GM19351 (cell line): ENCODE data around the gene ACAD10.

Experiments used
- ATAC-seq: cut with Tn5 transposase; IDR thresholded peaks from one replicate; pipeline ENCODE4 v1.9.1; 2021; ENCODE audit warnings: mild to moderate bottlenecking, moderate library complexity; ENCODE audit not compliant: unreplicated experiment

The ACAD10 gene

GRCh38 chr12:111773801-111774551 lies 88.1 kb downstream of the ACAD10 start:
- ATAC-seq, result no peak

DNA sequence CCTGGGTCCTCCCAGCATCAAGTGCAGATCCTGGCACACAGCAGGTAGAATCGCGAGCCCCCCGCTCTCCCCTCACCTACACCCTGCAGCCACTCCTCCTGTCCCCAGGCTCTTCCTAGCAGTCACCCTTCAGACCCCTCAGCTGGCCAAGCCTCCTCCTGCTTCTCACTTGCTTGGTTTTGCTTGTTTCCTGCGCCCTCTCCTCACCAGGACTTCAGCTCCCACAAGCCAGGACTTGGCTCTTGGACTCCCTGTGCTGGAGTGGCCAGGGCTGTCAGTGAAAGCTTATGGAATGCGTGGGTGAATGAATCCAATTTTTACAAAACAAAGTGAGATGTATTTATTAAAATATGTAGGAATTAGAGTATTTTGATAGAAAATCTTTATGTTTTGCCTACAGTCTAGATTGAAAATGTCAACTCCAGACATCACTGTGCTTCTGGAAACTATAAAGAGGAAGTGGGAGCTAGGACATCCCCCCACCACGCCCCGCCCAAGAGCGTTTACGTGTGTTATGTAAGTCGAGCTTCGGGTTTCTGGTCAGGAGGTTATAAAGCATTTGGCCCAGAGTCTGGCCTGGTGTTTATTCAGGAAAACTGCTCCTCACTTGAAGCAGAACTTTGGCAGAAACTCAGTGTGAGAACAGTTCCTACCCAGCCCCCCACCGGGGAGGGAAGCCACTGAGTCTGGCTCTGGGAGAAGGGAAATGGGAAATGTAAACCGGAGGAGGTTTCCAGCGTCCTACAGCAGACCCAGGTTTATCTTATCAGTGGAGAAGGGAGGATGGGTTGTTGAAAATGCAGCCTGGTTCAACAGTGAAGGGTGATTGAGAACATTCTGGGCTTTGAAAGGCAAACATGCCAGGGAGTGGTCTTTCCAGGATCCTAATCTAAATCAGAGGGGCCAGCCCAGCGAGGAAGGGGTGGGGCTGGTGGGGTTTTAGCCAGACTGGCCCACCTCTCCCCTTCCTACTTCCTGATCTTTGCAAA lies 89.6 kb downstream of the ACAD10 start:
- ATAC-seq, result peak; percentile 82

GRCh38 chr12:111776836-111777344 lies 91.0 kb downstream of the ACAD10 start:
- no peak for ATAC-seq

DNA sequence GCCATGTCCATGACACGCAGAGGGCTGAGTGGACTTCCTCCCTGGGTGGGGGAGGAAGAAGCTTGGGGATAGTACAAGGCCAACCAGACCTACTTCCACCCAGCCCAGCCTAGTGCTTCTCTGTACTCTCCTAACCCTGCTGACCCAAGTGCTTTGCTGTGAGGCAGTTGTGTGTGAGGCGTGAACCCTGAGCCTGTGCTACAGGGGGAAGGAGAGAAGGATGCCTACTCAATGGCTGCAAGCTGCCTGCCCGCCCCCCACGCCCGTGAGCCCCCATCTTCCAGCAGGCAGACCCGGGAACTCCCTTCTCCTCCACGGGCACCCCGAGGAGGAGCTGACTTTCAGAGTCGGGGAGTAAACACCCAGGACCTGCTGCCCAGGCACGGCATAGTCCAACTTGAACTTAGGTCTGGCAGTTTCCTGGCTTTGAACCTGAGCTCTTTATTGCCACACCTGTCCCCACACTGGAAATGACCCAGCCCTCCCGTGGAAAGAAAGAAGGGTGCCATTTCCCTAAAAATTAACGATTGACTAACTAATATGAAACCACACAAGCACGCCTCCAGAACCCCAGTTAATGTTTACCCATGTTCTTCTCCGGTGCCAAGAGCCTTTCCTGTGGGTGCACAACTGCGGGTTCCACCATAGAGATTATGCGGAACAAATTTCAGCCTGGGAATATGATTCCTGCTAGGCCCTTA lies 91.6 kb downstream of the ACAD10 start:
- ATAC-seq, result no peak

DNA sequence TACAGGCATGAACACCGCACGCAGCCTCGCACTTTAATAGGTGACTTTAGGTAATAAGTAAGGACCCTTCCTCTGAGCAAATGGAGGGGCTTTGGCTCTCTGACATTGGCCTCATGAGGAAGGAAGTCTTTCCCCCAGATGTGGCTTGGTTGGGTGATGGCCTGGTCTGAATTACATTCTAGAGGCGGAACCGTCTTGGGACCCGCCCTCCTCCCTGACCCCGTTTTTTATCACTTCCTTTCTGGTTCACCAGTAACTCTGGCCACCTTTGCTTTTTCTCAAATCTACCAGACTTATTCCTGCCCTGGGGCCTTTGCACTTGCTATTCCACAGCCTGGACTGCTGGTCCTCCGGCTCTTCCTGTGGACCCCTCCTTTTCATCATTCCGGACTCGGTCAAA lies 94.3 kb downstream of the ACAD10 start:
- ATAC-seq, result no peak

DNA sequence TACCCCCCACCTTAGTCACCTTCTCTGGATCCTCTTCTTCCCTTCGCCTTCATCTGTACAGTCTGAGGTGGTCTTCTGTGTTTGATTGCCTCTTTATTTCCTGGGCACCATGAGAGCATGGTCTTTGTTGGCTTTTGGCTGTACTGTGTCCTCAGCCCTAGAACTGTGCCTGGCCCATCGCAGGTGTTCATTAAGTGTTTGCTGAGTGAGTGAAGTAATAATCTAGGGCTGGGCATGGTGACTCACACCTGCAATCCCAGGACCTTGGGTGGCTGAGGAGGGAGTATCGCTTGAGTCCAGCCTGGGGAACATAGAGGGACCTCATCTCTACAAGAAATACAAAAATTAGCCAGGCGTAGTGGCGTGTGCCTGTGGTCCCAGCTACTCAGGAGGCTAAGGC lies 94.8 kb downstream of the ACAD10 start:
- no peak for ATAC-seq

DNA sequence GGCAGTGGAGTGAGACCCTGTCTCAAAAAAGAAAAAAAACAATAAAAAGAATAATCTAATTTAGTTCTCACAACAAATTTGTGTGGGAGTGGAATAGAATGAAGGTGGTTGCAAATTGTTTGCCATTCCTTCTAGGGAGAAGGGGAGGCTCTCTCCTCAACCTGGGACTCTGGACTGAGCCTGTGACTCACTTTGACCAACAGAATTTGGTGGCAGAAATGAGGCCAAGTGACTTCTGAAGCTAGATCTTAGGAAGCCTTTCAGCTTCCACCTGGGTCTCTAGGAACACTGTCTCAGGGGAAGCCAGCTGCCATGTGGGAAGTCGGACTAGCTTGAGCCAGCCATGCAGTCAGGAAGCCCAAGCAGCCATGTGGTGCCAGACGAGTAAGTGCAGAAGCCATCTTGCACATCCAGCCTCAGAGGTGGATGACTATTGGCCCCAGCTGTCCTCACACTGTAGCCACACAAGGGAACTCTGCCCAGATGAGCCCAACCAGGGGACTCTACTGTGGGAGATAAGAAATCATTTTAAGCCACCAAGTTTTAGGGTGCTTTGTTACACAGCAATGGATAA lies 95.3 kb downstream of the ACAD10 start:
- ATAC-seq, result no peak

DNA sequence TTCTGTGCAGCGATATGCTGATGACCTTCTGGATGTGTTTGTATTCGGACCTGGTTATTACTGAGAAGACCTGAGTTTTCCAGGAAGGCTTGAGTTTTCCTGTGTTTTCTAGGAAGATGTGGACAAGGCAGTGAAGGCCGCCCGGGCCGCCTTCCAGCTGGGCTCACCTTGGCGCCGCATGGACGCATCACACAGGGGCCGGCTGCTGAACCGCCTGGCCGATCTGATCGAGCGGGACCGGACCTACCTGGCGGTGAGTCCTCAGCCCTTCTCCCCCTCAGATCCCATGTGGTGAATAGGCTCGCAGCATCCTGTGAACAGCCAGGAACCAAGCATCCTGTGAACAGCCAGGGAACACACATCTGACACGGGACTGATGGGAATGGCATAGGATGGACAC lies 97.2 kb downstream of the ACAD10 start:
- no peak for ATAC-seq

DNA sequence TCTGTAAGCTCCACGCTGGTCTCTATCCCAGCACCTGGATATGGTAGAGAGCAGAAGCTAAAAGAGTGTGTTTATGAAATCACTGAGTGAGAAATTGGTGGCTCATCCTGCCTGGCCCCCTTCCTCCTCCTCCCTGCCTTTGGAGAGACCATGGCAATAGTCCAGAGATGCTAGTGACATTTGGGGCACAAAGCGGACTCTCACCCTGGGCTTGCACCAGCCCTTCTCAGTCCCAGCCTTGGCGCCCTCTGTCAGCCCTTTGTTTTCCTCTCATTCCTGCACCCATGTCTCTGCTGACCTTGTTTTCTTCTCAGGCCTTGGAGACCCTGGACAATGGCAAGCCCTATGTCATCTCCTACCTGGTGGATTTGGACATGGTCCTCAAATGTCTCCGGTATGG lies 99.1 kb downstream of the ACAD10 start:
- no peak for ATAC-seq

- no peak for ATAC-seq
Observed at GRCh38 chr12:111785651-111786050, 99.8 kb downstream of the ACAD10 start.

DNA sequence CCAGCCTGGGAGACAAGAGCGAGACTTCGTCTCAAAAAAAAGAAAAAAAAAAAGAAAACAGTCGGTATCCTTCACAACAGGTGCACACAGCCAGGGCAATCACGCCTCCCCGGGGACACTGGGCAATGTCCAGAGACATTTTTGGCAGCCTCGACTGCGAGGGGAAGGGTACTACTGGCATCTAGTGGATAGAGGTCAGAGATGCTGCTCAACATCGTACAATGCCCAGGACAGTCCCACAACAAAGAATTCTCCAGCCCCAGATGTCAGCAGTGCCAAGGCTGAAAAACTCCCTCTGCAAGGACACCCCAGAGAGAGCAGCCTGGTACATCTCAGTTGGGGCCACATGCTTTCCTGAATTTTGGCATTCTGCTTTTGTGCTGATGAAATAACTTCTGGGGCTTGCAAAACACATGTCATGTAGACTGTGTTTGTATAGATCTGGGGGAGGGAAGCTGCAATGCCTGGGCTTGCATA lies 102.4 kb downstream of the ACAD10 start:
- no peak for ATAC-seq

- no peak for ATAC-seq
Observed at GRCh38 chr12:111789779-111790178, 103.9 kb downstream of the ACAD10 start.

DNA sequence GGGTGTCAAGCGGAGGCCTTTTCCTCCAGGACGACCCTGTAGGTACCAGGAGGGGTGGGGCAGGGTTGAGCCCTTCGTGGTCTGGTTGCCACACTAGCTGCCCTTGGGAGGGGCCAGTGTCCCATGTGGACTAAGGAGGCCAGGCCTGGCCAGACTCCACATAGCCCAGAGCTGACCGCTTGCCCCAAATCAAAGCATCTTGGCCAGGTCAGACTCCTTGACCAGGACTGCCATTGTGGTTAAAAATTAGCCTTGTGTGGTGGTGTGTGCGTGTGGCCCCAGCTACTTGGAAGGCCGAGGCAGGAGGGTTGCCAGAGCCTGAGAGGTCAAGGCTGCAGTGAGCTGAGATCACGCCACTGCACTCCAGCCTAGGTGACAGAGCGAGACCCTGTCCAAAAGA lies 105.7 kb downstream of the ACAD10 start:
- no peak for ATAC-seq

- no peak for ATAC-seq
Observed at GRCh38 chr12:111792155-111792855, 106.5 kb downstream of the ACAD10 start.

DNA sequence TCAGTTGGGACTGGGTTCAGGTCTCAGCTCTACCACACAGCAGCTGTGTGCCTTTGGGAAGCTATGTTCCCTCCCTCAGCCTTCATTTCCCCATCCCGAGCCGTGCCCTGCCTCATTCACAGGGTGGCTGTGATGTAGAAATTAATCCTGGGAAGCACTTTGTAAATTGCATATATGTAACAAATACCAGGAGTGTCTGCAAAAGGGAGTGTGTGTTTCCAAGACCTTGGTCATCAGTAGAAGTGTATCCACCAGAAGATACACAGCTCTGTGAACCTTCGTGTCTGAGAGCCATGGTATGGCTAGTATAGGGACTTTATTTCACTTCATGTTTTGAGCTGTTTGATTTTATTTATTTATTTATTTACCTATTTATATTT lies 107.0 kb downstream of the ACAD10 start:
- no peak for ATAC-seq

GRCh38 chr12:111798182-111798581 lies 112.3 kb downstream of the ACAD10 start:
- ATAC-seq, result no peak

DNA sequence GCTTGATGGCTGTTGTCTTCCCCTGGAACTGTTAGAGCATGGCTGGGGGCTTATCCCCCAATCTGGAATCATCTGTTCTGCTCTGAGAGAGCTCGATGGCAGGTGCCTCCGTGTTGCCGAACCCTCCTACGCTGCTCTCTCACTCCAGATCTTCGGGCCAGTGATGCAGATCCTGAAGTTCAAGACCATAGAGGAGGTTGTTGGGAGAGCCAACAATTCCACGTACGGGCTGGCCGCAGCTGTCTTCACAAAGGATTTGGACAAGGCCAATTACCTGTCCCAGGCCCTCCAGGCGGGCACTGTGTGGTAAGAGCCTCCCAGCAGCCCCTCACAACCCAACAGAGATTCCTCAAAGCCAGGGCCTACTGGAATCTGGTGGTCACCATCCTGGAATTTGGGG lies 113.9 kb downstream of the ACAD10 start:
- no peak for ATAC-seq

- ATAC-seq, result no peak
Observed at GRCh38 chr12:111803038-111803626, 117.3 kb downstream of the ACAD10 start.

GRCh38 chr12:111803851-111804250 lies 118.0 kb downstream of the ACAD10 start:
- no peak for ATAC-seq

GRCh38 chr12:111806304-111806703 lies 120.5 kb downstream of the ACAD10 start:
- ATAC-seq, result no peak
